Activated T-helper 17 cell treated with anti-CD3 and anti-CD28 coated beads, Interleukin-2, amount 50 U/mL, for 72 hours (primary cell): ENCODE measurements around the gene VPS13A. TPM values are rescaled to one million over a fixed set of nuclear protein-coding genes. Genes with fewer than 3 reads are reported as not detected.
"Not testable (repeated sequence)": the region's sequence is repeated elsewhere in the genome, so short reads cannot be mapped to it uniquely, and the experiment has no call there.

Experiments used
- ATAC-seq: fragments of 150-1000 bp; cut with Tn5 transposase; replicated peaks from 2 replicates; pipeline ENCODE4 v1.10.0; 2021; ENCODE audit warnings: mild to moderate bottlenecking, moderate library complexity
- H3K27ac Mint-ChIP-seq: one replicate; pipeline ENCODE4 v1.8.0; 2022; ENCODE audit warnings: mixed read lengths
- H3K27me3 Mint-ChIP-seq: one replicate; pipeline ENCODE4 v1.8.0; 2022; ENCODE audit warnings: mixed read lengths
- H3K36me3 Mint-ChIP-seq: one replicate; pipeline ENCODE4 v1.8.0; 2022; ENCODE audit warnings: low read depth, mild to moderate bottlenecking, mixed read lengths
- H3K4me1 Mint-ChIP-seq: one replicate; pipeline ENCODE4 v1.8.0; 2022; ENCODE audit warnings: mixed read lengths
- H3K4me3 Mint-ChIP-seq: one replicate; pipeline ENCODE4 v1.8.0; 2022; ENCODE audit warnings: mild to moderate bottlenecking, mixed read lengths
- H3K9me3 Mint-ChIP-seq: one replicate; pipeline ENCODE4 v1.8.0; 2022; ENCODE audit warnings: mixed read lengths
- total RNA-seq, 2 donors: library from RNA; stranded (reverse); gene quantifications; one replicate each; pipeline ENCODE4 v1.2.3, GENCODE V29; 2022

The VPS13A gene
- total RNA-seq, 2 donors from 2014 or later, result 43.1 to 44.4 TPM

DNA sequence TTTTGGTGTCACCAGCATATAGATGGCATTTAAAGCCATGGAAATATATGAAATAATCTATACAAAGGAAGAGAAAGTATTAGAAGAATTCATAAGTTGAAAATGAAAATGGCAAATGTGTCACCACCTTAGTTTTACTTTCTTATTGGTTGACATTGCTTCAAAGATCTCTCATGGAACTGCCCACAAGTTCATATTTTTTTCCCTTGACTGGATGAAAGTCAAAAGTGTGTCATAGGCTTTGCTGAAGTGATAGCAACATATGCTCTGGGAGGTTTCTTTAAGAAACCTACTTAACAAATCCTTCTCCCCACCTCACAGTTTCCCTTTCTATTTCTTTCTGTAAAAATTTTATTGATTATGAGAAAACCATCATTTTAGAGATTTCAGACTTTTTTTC, 127.2 kb downstream of the VPS13A start:
- Mint-ChIP-seq H3K36me3 (peaks cover 32% of the 10 kb centered on the region), H3K4me1 (no peaks in the 10 kb centered on the region), H3K4me3 (no peak overlapping the region), H3K27ac (no peak overlapping the region), H3K27me3 (no peaks in the 10 kb centered on the region), H3K9me3 (no peaks in the 10 kb centered on the region)
- peak; percentile 97 for ATAC-seq

DNA sequence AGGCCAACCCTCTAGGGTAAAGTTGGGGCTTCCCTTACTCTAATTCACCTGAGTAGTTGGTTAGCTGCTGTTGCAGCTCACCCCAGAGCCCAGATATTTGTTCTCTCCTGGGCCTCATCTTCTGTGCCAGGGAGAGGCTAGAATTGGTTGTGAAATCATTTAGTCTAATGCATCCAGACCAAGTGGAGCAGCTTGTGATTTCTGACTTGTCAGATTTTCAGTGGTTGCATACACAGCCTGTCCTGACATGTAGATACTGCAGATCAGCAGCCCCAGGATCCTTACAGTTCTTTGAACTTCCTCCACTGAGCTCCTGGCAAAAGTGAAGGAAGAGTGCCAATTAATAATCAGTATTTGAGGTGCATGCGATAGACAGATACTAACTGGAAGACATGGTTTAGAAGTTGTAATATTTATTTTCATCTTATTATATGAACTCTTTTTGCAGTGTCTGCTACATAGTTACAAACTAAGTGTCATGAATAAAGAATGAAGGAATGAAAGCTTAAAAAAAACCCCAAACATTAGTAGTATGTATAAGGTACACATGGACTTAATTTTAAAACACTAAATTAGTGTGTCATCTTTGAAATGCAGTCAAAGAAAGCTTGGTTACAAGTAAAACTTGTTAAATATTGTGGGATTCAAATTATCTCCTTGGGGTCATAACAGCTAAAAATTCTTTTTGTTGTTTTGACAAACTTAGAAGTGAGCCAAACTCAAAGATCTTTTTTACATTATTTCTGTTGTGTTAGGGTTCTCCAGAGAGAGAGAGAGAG, 128.5 kb downstream of the VPS13A start:
- no peak overlapping the region for H3K27ac Mint-ChIP-seq
- no peaks in the 10 kb centered on the region for H3K9me3 Mint-ChIP-seq
- H3K36me3 Mint-ChIP-seq, result peaks cover 44% of the 10 kb centered on the region
- H3K27me3 Mint-ChIP-seq, result no peaks in the 10 kb centered on the region
- no peak overlapping the region for H3K4me3 Mint-ChIP-seq
- no peak for ATAC-seq
- H3K4me1 Mint-ChIP-seq, result no peaks in the 10 kb centered on the region

GRCh38 chr9:77307166-77307565, 129.8 kb downstream of the VPS13A start:
- Mint-ChIP-seq H3K9me3 (no peaks in the 10 kb centered on the region), H3K36me3 (peaks cover 58% of the 10 kb centered on the region), H3K4me3 (no peak overlapping the region), H3K27me3 (no peaks in the 10 kb centered on the region), H3K4me1 (no peaks in the 10 kb centered on the region), H3K27ac (no peak overlapping the region)
- no peak for ATAC-seq

DNA sequence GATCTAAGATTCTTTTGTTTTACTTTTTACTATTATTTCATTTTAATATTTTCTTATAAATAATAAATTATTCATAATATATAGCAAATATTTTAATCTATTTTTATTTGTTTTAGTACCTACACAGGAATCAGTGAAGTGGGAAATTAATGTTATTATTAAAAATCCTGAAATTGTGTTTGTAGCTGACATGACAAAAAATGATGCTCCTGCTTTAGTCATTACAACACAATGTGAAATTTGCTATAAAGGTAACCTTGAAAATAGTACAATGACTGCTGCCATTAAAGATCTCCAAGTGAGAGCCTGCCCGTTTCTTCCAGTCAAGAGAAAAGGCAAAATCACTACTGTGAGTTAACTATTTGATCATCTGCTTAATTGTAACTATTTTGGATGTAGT, 138.7 kb downstream of the VPS13A start:
- peaks cover 82% of the 10 kb centered on the region for H3K36me3 Mint-ChIP-seq
- ATAC-seq, result no peak
- H3K9me3 Mint-ChIP-seq, result no peaks in the 10 kb centered on the region
- no peaks in the 10 kb centered on the region for H3K4me1 Mint-ChIP-seq
- no peaks in the 10 kb centered on the region for H3K27me3 Mint-ChIP-seq
- no peak overlapping the region for H3K27ac Mint-ChIP-seq
- H3K4me3 Mint-ChIP-seq, result no peak overlapping the region

DNA sequence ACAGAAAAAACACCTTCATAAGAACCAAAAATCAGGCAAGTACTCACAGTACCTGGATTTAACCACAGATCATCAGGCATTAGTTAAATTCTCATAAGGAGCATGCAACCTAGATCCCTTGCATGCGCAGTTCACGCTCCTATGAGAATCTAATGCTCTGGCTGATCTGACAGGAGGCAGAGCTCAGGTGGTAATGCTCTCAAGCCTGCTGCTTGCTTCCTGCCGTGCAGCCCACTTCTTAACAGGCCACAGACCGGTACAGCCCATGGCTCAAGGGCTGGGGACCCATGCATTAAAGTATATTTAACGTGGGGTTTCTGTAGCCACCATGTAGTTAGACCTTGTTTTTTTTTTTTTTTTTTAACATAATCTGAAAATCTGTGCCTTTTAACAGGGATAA, 147.7 kb downstream of the VPS13A start:
- peaks cover 77% of the 10 kb centered on the region for H3K36me3 Mint-ChIP-seq
- H3K9me3 Mint-ChIP-seq, result no peaks in the 10 kb centered on the region
- H3K4me1 Mint-ChIP-seq, result peaks cover 3% of the 10 kb centered on the region
- H3K4me3 Mint-ChIP-seq, result no peak overlapping the region
- ATAC-seq, result no peak
- no peak overlapping the region for H3K27ac Mint-ChIP-seq
- H3K27me3 Mint-ChIP-seq, result no peaks in the 10 kb centered on the region

- Mint-ChIP-seq H3K4me1 (peaks cover 3% of the 10 kb centered on the region), H3K9me3 (no peaks in the 10 kb centered on the region), H3K36me3 (peaks cover 58% of the 10 kb centered on the region), H3K4me3 (no peak overlapping the region), H3K27ac (no peak overlapping the region), H3K27me3 (no peaks in the 10 kb centered on the region)
- no peak for ATAC-seq
These were observed 150.8 kb downstream of the VPS13A start for GRCh38 chr9:77328102-77328501.

DNA sequence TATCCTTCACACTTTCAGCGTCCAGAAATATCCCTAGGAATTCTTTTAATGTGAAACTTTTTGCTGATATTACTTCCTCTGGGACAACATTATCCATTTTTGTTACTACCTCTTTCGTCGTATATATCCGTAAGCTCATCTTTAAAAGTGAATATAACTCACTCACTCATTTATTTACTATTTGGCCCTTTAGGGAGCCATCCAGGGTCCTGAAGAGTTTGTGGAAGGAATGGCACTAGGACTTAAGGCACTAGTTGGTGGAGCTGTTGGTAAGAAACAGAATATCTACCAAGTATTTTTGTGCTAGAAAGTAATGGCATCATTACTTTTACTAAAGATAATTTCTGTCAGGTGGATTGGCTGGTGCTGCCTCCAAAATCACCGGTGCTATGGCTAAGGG, 192.7 kb downstream of the VPS13A start:
- Mint-ChIP-seq H3K4me1 (no peaks in the 10 kb centered on the region), H3K27me3 (no peaks in the 10 kb centered on the region), H3K27ac (no peak overlapping the region), H3K36me3 (peaks cover 57% of the 10 kb centered on the region), H3K9me3 (no peaks in the 10 kb centered on the region), H3K4me3 (no peak overlapping the region)
- ATAC-seq, result no peak

DNA sequence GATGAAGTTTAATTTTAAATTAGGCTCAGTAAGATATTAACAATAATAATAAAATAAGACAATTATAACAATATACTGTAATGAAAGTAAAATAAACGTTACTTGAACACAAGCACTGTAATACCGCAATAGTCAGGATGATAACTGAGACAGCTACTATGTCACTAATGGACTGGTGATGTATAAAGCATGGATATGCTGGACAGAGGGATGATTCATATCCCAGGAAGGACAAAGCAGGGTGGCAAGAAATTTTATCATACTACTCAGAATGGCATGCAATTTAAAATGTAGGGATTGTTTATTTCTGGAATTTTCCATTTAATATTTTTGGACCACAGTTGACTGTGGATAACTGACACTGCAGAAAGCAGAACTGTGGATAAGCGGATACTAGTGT, 196.9 kb downstream of the VPS13A start:
- no peaks in the 10 kb centered on the region for H3K27me3 Mint-ChIP-seq
- H3K9me3 Mint-ChIP-seq, result no peaks in the 10 kb centered on the region
- no peak for ATAC-seq
- H3K27ac Mint-ChIP-seq, result no peak overlapping the region
- H3K4me3 Mint-ChIP-seq, result no peak overlapping the region
- H3K36me3 Mint-ChIP-seq, result peaks cover 36% of the 10 kb centered on the region
- no peaks in the 10 kb centered on the region for H3K4me1 Mint-ChIP-seq

GRCh38 chr9:77375956-77376532, 198.7 kb downstream of the VPS13A start:
- Mint-ChIP-seq H3K36me3 (peaks cover 30% of the 10 kb centered on the region), H3K4me3 (no peak overlapping the region), H3K4me1 (no peaks in the 10 kb centered on the region), H3K27ac (no peak overlapping the region), H3K27me3 (no peaks in the 10 kb centered on the region), H3K9me3 (no peaks in the 10 kb centered on the region)
- no peak for ATAC-seq

DNA sequence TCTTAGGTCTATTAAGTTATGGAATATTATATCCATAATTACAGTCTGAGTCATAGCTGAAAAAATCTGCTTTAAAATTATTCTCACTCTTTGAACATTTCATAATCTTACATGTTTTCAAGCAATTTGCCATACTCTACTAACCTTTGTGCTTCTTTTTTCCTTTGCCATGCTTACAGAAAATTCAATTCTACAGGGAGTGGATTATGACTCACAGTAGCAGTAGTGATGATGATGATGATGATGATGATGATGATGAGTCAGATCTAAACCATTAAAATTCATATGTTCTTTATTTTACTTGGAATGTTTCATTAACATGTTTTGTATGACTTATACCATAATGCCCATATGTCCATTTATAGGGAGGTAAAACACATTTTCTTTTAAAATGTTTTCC, 207.1 kb downstream of the VPS13A start:
- H3K27me3 Mint-ChIP-seq, result no peaks in the 10 kb centered on the region
- ATAC-seq, result no peak
- no peak overlapping the region for H3K27ac Mint-ChIP-seq
- no peaks in the 10 kb centered on the region for H3K4me1 Mint-ChIP-seq
- H3K4me3 Mint-ChIP-seq, result no peak overlapping the region
- H3K9me3 Mint-ChIP-seq, result no peaks in the 10 kb centered on the region
- H3K36me3 Mint-ChIP-seq, result peaks cover 37% of the 10 kb centered on the region

- H3K4me3 Mint-ChIP-seq, result no peak overlapping the region
- H3K27me3 Mint-ChIP-seq, result no peaks in the 10 kb centered on the region
- no peak for ATAC-seq
- H3K4me1 Mint-ChIP-seq, result no peaks in the 10 kb centered on the region
- no peaks in the 10 kb centered on the region for H3K9me3 Mint-ChIP-seq
- H3K27ac Mint-ChIP-seq, result no peak overlapping the region
- H3K36me3 Mint-ChIP-seq, result peaks cover 35% of the 10 kb centered on the region
These were observed 208.9 kb downstream of the VPS13A start for GRCh38 chr9:77386187-77386586.

GRCh38 chr9:77391834-77392233, 214.5 kb downstream of the VPS13A start:
- H3K4me3 Mint-ChIP-seq, result no peak overlapping the region
- H3K27ac Mint-ChIP-seq, result no peak overlapping the region
- H3K36me3 Mint-ChIP-seq, result peaks cover 18% of the 10 kb centered on the region

DNA sequence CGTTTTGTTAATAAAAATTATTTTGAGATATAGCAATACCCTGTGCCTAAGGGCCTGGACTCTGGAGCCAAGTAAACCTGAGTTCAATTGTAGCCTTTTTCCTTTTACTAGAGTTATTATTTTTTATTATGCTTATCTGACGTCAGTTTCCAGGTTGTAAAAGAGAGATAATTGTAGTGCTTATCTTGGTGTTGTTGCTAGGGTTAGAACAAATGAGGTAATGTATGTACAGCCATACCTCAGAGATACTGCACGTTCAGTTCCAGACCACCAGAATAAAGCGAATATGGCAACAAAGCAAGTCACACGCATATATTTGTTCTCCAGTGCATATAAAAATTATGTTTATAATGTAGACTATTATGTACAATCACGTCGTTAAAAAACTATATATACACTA, 215.0 kb downstream of the VPS13A start:
- no peak for ATAC-seq
- H3K9me3 Mint-ChIP-seq, result no peaks in the 10 kb centered on the region
- no peaks in the 10 kb centered on the region for H3K27me3 Mint-ChIP-seq
- no peaks in the 10 kb centered on the region for H3K4me1 Mint-ChIP-seq
- H3K36me3 Mint-ChIP-seq, result peaks cover 16% of the 10 kb centered on the region
- H3K27ac Mint-ChIP-seq, result no peak overlapping the region
- H3K4me3 Mint-ChIP-seq, result no peak overlapping the region

More at GRCh38 chr9:77391834-77392233, 214.5 kb downstream of the VPS13A start:
- H3K27me3 Mint-ChIP-seq, result no peaks in the 10 kb centered on the region
- H3K9me3 Mint-ChIP-seq, result no peaks in the 10 kb centered on the region
- no peaks in the 10 kb centered on the region for H3K4me1 Mint-ChIP-seq
- no peak for ATAC-seq

DNA sequence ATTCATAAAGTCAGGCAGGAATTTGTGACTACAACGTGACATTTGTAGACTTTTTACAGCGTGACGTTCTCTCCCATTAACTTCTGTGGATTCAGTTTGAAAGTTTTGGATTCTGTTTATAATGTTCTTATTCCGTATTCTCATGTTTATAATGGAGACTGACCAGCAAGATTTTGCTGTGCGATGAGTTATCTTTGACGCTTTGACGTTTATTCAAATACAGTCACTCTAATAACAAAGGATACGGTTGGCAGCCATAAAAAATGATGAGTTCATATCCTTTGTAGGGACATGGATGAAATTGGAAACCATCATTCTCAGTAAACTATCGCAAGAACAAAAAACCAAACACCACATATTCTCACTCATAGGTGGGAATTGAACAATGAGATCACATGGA, 221.2 kb downstream of the VPS13A start:
- not testable (repeated sequence) for H3K27ac Mint-ChIP-seq

GRCh38 chr9:77399964-77400363, 222.6 kb downstream of the VPS13A start:
- no peaks in the 10 kb centered on the region for H3K4me1 Mint-ChIP-seq
- no peak overlapping the region for H3K4me3 Mint-ChIP-seq
- H3K27me3 Mint-ChIP-seq, result no peaks in the 10 kb centered on the region
- H3K27ac Mint-ChIP-seq, result no peak overlapping the region
- no peak for ATAC-seq
- no peaks in the 10 kb centered on the region for H3K9me3 Mint-ChIP-seq
- peaks cover 17% of the 10 kb centered on the region for H3K36me3 Mint-ChIP-seq

More for the DNA sequence above, 221.2 kb downstream of the VPS13A start:
- ATAC-seq, H3K4me3 Mint-ChIP-seq, H3K4me1 Mint-ChIP-seq, H3K36me3 Mint-ChIP-seq, H3K9me3 Mint-ChIP-seq, H3K27me3 Mint-ChIP-seq: not testable (repeated sequence)
